IMR-90 (cell line): ENCODE data around the gene CDH2. TPM values are rescaled to one million over a fixed set of nuclear protein-coding genes. Genes with fewer than 3 reads are reported as not detected.

Experiments
- ATAC-seq: fragments of 200-7000 bp; cut with Tn5 transposase; 2 replicates; pipeline ENCODE4 v1.9.1; 2020; ENCODE audit warnings: low read depth, mild to moderate bottlenecking, moderate library complexity
- BruUV-seq: library from RNA; stranded (reverse); fragments of 400-500 nt; replicated peaks from 2 replicates; lab custom pipeline; 2021; lab: Mats Ljungman, UMichigan
- CTCF ChIA-PET: fragments of 300-600 bp; formaldehyde crosslinking; extraction: SDS; loops from one replicate; lab custom pipeline; 2021; ENCODE audit warnings: antibody characterized with exemption; lab: Yijun Ruan, JAX
- POLR2A ChIA-PET: fragments of 300-600 bp; sonication (Branson Sonifier 250); formaldehyde crosslinking; loops from one replicate; lab custom pipeline; 2022; ENCODE audit warnings: antibody characterized with exemption; ENCODE audit not compliant: unreplicated experiment; lab: Charles Lee
- DNase-seq: peaks from one replicate; pipeline ENCODE4 v3.0.0; 2013
- H2AFZ ChIP-seq: replicated peaks from 2 replicates; pipeline ENCODE3; 2013; ENCODE audit warnings: low read length, mild to moderate bottlenecking; ENCODE audit not compliant: poor library complexity
- H2AK5ac ChIP-seq: 2 replicates; pipeline ENCODE4 v1.6.1; 2013; ENCODE audit warnings: low read depth, low read length, inconsistent platforms
- H2AK9ac ChIP-seq: replicated peaks from 2 replicates; pipeline ENCODE3; 2013; ENCODE audit warnings: mild to moderate bottlenecking, low read depth, low read length, moderate library complexity; ENCODE audit not compliant: poor library complexity
- H2BK120ac ChIP-seq: 2 replicates; pipeline ENCODE4 v1.6.1; 2013; ENCODE audit warnings: low read depth, low read length, inconsistent platforms
- H2BK15ac ChIP-seq: 3 replicates; pipeline ENCODE4 v1.6.1; 2013; ENCODE audit warnings: low read depth, low read length, inconsistent platforms
- H2BK20ac ChIP-seq: 2 replicates; pipeline ENCODE4 v1.6.1; 2013; ENCODE audit warnings: low read depth, mild to moderate bottlenecking, inconsistent platforms, low read length, moderate library complexity
- H2BK5ac ChIP-seq: 2 replicates; pipeline ENCODE4 v1.6.1; 2013; ENCODE audit warnings: mild to moderate bottlenecking, low read depth, low read length, inconsistent platforms; ENCODE audit not compliant: poor library complexity, severe bottlenecking
- H3K14ac ChIP-seq: replicated peaks from 2 replicates; pipeline ENCODE4 v1.6.1; 2013; ENCODE audit warnings: low read depth, low read length, inconsistent platforms
- H3K18ac ChIP-seq: 2 replicates; pipeline ENCODE4 v1.6.1; 2013; ENCODE audit warnings: low read depth, low read length, control low read depth
- H3K23ac ChIP-seq: 2 replicates; pipeline ENCODE4 v1.6.1; 2013; ENCODE audit warnings: low read depth, low read length, inconsistent platforms
- H3K27ac ChIP-seq: 2 replicates; pipeline ENCODE4 v1.5.1; 2013; ENCODE audit warnings: mild to moderate bottlenecking, control low read depth, low read length; ENCODE audit not compliant: insufficient read depth
- H3K27me3 ChIP-seq: 2 replicates; pipeline ENCODE4 v1.6.1; 2013; ENCODE audit warnings: low read length; ENCODE audit not compliant: control insufficient read depth, insufficient read depth
- H3K36me3 ChIP-seq: 2 replicates; pipeline ENCODE4 v1.6.1; 2013; ENCODE audit warnings: low read length, mixed read lengths; ENCODE audit not compliant: control insufficient read depth, insufficient read depth
- H3K4ac ChIP-seq: 2 replicates; pipeline ENCODE4 v1.6.1; 2013; ENCODE audit warnings: low read depth, low read length, inconsistent platforms
- H3K4me1 ChIP-seq: 2 replicates; pipeline ENCODE4 v1.6.1; 2013; ENCODE audit warnings: low read length, mixed read lengths; ENCODE audit not compliant: control insufficient read depth, insufficient read depth
- H3K4me2 ChIP-seq: 2 replicates; pipeline ENCODE4 v1.6.1; 2013; ENCODE audit warnings: low read depth, mild to moderate bottlenecking, control low read depth, low read length, moderate library complexity
- H3K4me3 ChIP-seq: 2 replicates; pipeline ENCODE4 v1.5.1; 2013; ENCODE audit warnings: low read depth, mild to moderate bottlenecking, control low read depth, low read length, moderate library complexity; ENCODE audit not compliant: insufficient read depth
- H3K56ac ChIP-seq: 2 replicates; pipeline ENCODE4 v1.6.1; 2013; ENCODE audit warnings: low read length, inconsistent platforms; ENCODE audit not compliant: insufficient read depth; ENCODE audit errors: extremely low read depth
- H3K79me1 ChIP-seq, 2 experiments: 2 replicates each; pipeline ENCODE4 v1.6.1; 2013; ENCODE audit warnings: low read length in 2 of 2, inconsistent platforms in 1 of 2, low read depth in 1 of 2
- H3K9ac ChIP-seq: 2 replicates; pipeline ENCODE4 v1.6.1; 2013; ENCODE audit warnings: low read depth, low read length, control low read depth
- H3K9me1 ChIP-seq: 2 replicates; pipeline ENCODE4 v1.6.1; 2013; ENCODE audit warnings: low read length, inconsistent platforms; ENCODE audit not compliant: insufficient read depth
- H3K9me3 ChIP-seq: 2 replicates; pipeline ENCODE4 v1.6.1; 2013; ENCODE audit warnings: low read length; ENCODE audit not compliant: control insufficient read depth, insufficient read depth
- H4K20me1 ChIP-seq: 2 replicates; pipeline ENCODE4 v1.6.1; 2013; ENCODE audit warnings: low read length, inconsistent platforms; ENCODE audit not compliant: insufficient read depth
- H4K5ac ChIP-seq: 2 replicates; pipeline ENCODE4 v1.6.1; 2013; ENCODE audit warnings: mild to moderate bottlenecking, low read depth, low read length, control low read depth
- H4K8ac ChIP-seq, 2 experiments: 2 replicates each; pipeline ENCODE4 v1.6.1; 2013; ENCODE audit warnings: low read depth in 2 of 2, low read length in 2 of 2, control low read depth in 1 of 2, inconsistent platforms in 1 of 2
- H4K91ac ChIP-seq: 2 replicates; pipeline ENCODE4 v1.6.1; 2013; ENCODE audit warnings: low read depth, low read length, inconsistent platforms; ENCODE audit not compliant: insufficient read depth
- BHLHE40 ChIP-seq: fragments of 150-350 bp; IDR thresholded peaks from 2 replicates; pipeline ENCODE4 v1.6.1; 2016; ENCODE audit warnings: mild to moderate bottlenecking, low read depth, low read length
- CEBPB ChIP-seq: IDR thresholded peaks from 2 replicates; pipeline ENCODE4 v1.6.1; 2012; ENCODE audit warnings: low read depth, low read length, improper control_type of control experiment
- CHD1 ChIP-seq: IDR thresholded peaks from 2 replicates; pipeline ENCODE4 v1.6.1; 2012; ENCODE audit warnings: low read depth, low read length, improper control_type of control experiment
- CTCF ChIP-seq: conservative IDR thresholded peaks from 2 replicates; pipeline ENCODE4 v1.5.1; 2012; ENCODE audit warnings: mild to moderate bottlenecking, low read depth, low read length, improper control_type of control experiment
- ELK1 ChIP-seq: fragments of 150-350 bp; IDR thresholded peaks from 2 replicates; pipeline ENCODE4 v1.6.1; 2016; ENCODE audit warnings: low read depth, mild to moderate bottlenecking, low read length, moderate library complexity, borderline replicate concordance
- FOS ChIP-seq: fragments of 150-350 bp; IDR thresholded peaks from 2 replicates; pipeline ENCODE4 v1.6.1; 2016; ENCODE audit warnings: low read depth, low read length
- MAFK ChIP-seq: IDR thresholded peaks from 2 replicates; pipeline ENCODE4 v1.6.1; 2012; ENCODE audit warnings: low read depth, low read length, improper control_type of control experiment
- MAZ ChIP-seq: IDR thresholded peaks from 2 replicates; pipeline ENCODE4 v1.6.1; 2012; ENCODE audit warnings: low read depth, mild to moderate bottlenecking, low read length, improper control_type of control experiment, moderate library complexity, borderline replicate concordance
- MXI1 ChIP-seq: IDR thresholded peaks from 2 replicates; pipeline ENCODE4 v1.6.1; 2012; ENCODE audit warnings: low read depth, mild to moderate bottlenecking, low read length, moderate library complexity, borderline replicate concordance
- NFE2L2 ChIP-seq: fragments of 150-350 bp; IDR thresholded peaks from 2 replicates; pipeline ENCODE4 v1.6.1; 2016; ENCODE audit warnings: low read depth, mild to moderate bottlenecking, low read length
- POLR2A ChIP-seq: IDR thresholded peaks from 2 replicates; pipeline ENCODE4 v1.6.1; 2012; ENCODE audit warnings: mild to moderate bottlenecking, low read depth, low read length
- RAD21 ChIP-seq: IDR thresholded peaks from 2 replicates; pipeline ENCODE4 v1.6.1; 2012; ENCODE audit warnings: low read length, improper control_type of control experiment
- RCOR1 ChIP-seq: IDR thresholded peaks from 2 replicates; pipeline ENCODE4 v1.6.1; 2012; ENCODE audit warnings: mild to moderate bottlenecking, low read length, improper control_type of control experiment; ENCODE audit not compliant: insufficient replicate concordance
- RFX5 ChIP-seq: IDR thresholded peaks from 2 replicates; pipeline ENCODE4 v1.8.0; 2012; ENCODE audit warnings: low read depth, mild to moderate bottlenecking, low read length, moderate library complexity
- SMC3 ChIP-seq: fragments of 150-350 bp; IDR thresholded peaks from 2 replicates; pipeline ENCODE4 v1.6.1; 2016; ENCODE audit warnings: low read depth, mild to moderate bottlenecking, antibody characterized with exemption, low read length, moderate library complexity
- WGBS, 2 experiments: methylation state at CpG; one replicate each; pipeline versions ENCODE4 v1.1.5 to v1.1.7; 2013; ENCODE audit warnings: missing lambda C conversion rate in 2 of 2; ENCODE audit not compliant: insufficient read length in 1 of 2; ENCODE audit errors: extremely low coverage in 2 of 2; 5-methylcytosine and 5-hydroxymethylcytosine counted together
- dilution Hi-C: fragments of 300-500 bp; cut with HindIII; formaldehyde crosslinking; loops from one replicate; pipeline ENCODE4 v1.14.3; 2018; ENCODE audit warnings: low sequenced_read_pairs; ENCODE audit not compliant: unreplicated experiment
- in situ Hi-C: fragments of 300-500 bp; cut with MboI; formaldehyde crosslinking; loops from 3 replicates; pipeline ENCODE4 v1.14.3; 2019; ENCODE audit warnings: low sequenced_read_pairs, inconsistent platforms, mixed read lengths
- intact Hi-C: fragments of 100-400 bp; cut with micrococcal nuclease; formaldehyde crosslinking; loops from 2 replicates; pipeline ENCODE4 v1.10.0; 2022
- polyA plus RNA-seq, 3 experiments: library from polyadenylated mRNA; depleted of rRNA; stranded (reverse); fragments of >200 nt; gene quantifications; 2 replicates each; pipeline ENCODE4 v1.2.3, GENCODE V29; 2012; ENCODE audit warnings: low replicate concordance in 1 of 3
- total RNA-seq: library from RNA; depleted of rRNA; stranded (reverse); fragments of >200 nt; gene quantifications from 2 replicates; pipeline ENCODE4 v1.2.3, GENCODE V29; 2012
- TF ChIP-seq, protein P1 (sequence below): fragments of 150-350 bp; IDR thresholded peaks from 2 replicates; pipeline ENCODE4 v1.6.1; 2017; ENCODE audit warnings: mild to moderate bottlenecking, antibody characterized with exemption, low read length, low read depth

The CDH2 gene
- total and polyA plus RNA-seq, 2 of the 4 experiments (the other 2 are of a cell fraction) = 55.6 to 111 TPM

DNA sequence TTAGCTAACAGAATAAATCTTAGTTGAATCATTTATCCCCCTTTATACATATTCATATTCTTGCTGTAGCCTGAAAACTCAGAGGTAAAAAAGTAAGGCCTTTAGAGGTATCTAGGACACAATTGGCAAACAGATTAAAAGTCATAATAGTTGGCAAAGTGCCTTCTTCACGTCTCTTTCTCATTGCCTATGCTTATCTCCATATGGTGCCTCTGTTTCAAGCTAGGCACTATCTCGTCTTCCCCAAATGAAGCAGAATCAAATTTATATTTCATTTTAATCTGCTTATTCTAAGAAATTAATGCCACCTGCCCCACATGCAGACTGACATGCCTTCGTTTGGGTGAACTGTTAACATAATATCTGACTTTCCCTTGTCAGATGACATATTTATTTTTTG lies 245.4 kb downstream of the CDH2 start:
- H3K36me3 ChIP-seq = no peaks in the 10 kb centered on the region
- H2AK5ac ChIP-seq = no peak overlapping the region
- H3K23ac ChIP-seq = no peak overlapping the region
- no TSS peak for BruUV-seq
- no peak overlapping the region for H3K4me2 ChIP-seq
- H3K4me1 ChIP-seq = no peaks in the 10 kb centered on the region
- no peak overlapping the region for H4K8ac ChIP-seq
- no CpG with 5 or more reads among the region's 3 CpGs for WGBS, 2 experiments
- ATAC-seq (no peak), DNase-seq (no peak)
- H3K27ac ChIP-seq = no peak overlapping the region
- no peak overlapping the region for H2AFZ ChIP-seq
- no peak overlapping the region for H3K56ac ChIP-seq
- no peaks in the 10 kb centered on the region for H4K20me1 ChIP-seq
- H2BK120ac ChIP-seq = no peak overlapping the region
- H2AK9ac ChIP-seq = no peak overlapping the region
- H3K79me1 ChIP-seq = no peaks in the 10 kb centered on the region
- no peak overlapping the region for H3K9ac ChIP-seq
- H2BK20ac ChIP-seq = no peak overlapping the region
- no peak overlapping the region for H4K91ac ChIP-seq
- ChIA-PET CTCF (no interaction called here), POLR2A (no interaction called here)
- H3K4ac ChIP-seq = no peak overlapping the region
- in situ Hi-C loops = no loop called here
- H2BK15ac ChIP-seq = no peak overlapping the region
- H3K14ac ChIP-seq = no peak overlapping the region
- no peaks in the 10 kb centered on the region for H3K9me3 ChIP-seq
- no peak for TF ChIP-seq CEBPB
- TF ChIP-seq CTCF = no peak
- TF ChIP-seq CHD1 = no peak
- TF ChIP-seq MXI1 = no peak
- TF ChIP-seq RCOR1 = no peak
- TF ChIP-seq MAZ = no peak
- TF ChIP-seq FOS = no peak
- no peak for TF ChIP-seq BHLHE40
- TF ChIP-seq POLR2A = no peak
- no peak for TF ChIP-seq SMC3
- no peak for TF ChIP-seq ELK1
- no peak for TF ChIP-seq MAFK
- no peak for TF ChIP-seq RAD21
- TF ChIP-seq NFE2L2 = no peak
- TF ChIP-seq RFX5 = no peak
- TF ChIP-seq, protein P1, sequence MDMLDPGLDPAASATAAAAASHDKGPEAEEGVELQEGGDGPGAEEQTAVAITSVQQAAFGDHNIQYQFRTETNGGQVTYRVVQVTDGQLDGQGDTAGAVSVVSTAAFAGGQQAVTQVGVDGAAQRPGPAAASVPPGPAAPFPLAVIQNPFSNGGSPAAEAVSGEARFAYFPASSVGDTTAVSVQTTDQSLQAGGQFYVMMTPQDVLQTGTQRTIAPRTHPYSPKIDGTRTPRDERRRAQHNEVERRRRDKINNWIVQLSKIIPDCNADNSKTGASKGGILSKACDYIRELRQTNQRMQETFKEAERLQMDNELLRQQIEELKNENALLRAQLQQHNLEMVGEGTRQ = no peak
- H3K18ac ChIP-seq = no peak overlapping the region
- H3K27me3 ChIP-seq = no peaks in the 10 kb centered on the region
- H2BK5ac ChIP-seq = no peak overlapping the region
- H3K4me3 ChIP-seq = no peak overlapping the region
- intact Hi-C loops = no loop called here
- dilution Hi-C loops = no loop called here
- no peak overlapping the region for H4K5ac ChIP-seq
- no peaks in the 10 kb centered on the region for H3K9me1 ChIP-seq
